A204.1 (cell line): ENCODE measurements around the gene MED4.
"Not testable (repeated sequence)": the region's sequence is repeated elsewhere in the genome, so short reads cannot be mapped to it uniquely, and the experiment has no call there.

Source experiments
- FAIRE-seq: peaks from 2 replicates; lab custom pipeline; 2012; peaks lifted over from hg19 to GRCh38; lab: Jason Lieb, UNC

Gene MED4

GRCh38 chr13:48094404-48094780 is 512 bp downstream of the MED4 start:
- no peak for FAIRE-seq

GRCh38 chr13:48093588-48093987 is 1.3 kb downstream of the MED4 start:
- FAIRE-seq: no peak

GRCh38 chr13:48086272-48086671 is 8.6 kb downstream of the MED4 start:
- FAIRE-seq: no peak

- FAIRE-seq: no peak
These were observed 13.2 kb downstream of the MED4 start for GRCh38 chr13:48081739-48082138.

- FAIRE-seq: no peak
These were observed 16.6 kb downstream of the MED4 start for GRCh38 chr13:48078251-48078656.

- FAIRE-seq: no peak
These were observed 20.9 kb downstream of the MED4 start for GRCh38 chr13:48074006-48074405.

- FAIRE-seq: no peak
These were observed 22.1 kb downstream of the MED4 start for GRCh38 chr13:48072787-48073186.

GRCh38 chr13:48072304-48072703 is 22.6 kb downstream of the MED4 start:
- FAIRE-seq: no peak

GRCh38 chr13:48070942-48071341 is 24.0 kb downstream of the MED4 start:
- FAIRE-seq: no peak

GRCh38 chr13:48069573-48069972 is 25.3 kb downstream of the MED4 start:
- FAIRE-seq: no peak

- FAIRE-seq: no peak
These were observed 26.0 kb downstream of the MED4 start for GRCh38 chr13:48068952-48069351.

- no peak for FAIRE-seq
These were observed 26.9 kb downstream of the MED4 start for GRCh38 chr13:48068036-48068435.

- no peak for FAIRE-seq
These were observed 28.5 kb downstream of the MED4 start for GRCh38 chr13:48066310-48066989.

- FAIRE-seq: not testable (repeated sequence)
These were observed 35.0 kb downstream of the MED4 start for GRCh38 chr13:48059951-48060350.

- not testable (repeated sequence) for FAIRE-seq
These were observed 36.4 kb downstream of the MED4 start for GRCh38 chr13:48058536-48058935.

- FAIRE-seq: no peak
These were observed 39.2 kb downstream of the MED4 start for GRCh38 chr13:48055712-48056111.

GRCh38 chr13:48054601-48055000 is 40.3 kb downstream of the MED4 start:
- FAIRE-seq: no peak

GRCh38 chr13:48050550-48050949 is 44.4 kb downstream of the MED4 start:
- FAIRE-seq: no peak

- peak; percentile 41 for FAIRE-seq
These were observed 51.0 kb downstream of the MED4 start for GRCh38 chr13:48043789-48044503.

GRCh38 chr13:48042894-48043293 is 52.0 kb downstream of the MED4 start:
- no peak for FAIRE-seq

GRCh38 chr13:48040896-48041295 is 54.0 kb downstream of the MED4 start:
- FAIRE-seq: no peak

GRCh38 chr13:48040049-48040448 is 54.9 kb downstream of the MED4 start:
- FAIRE-seq: no peak

- FAIRE-seq: no peak
These were observed 56.1 kb downstream of the MED4 start for GRCh38 chr13:48038761-48039160.
